Activated CD4-positive, alpha-beta T cell treated with anti-CD3 and anti-CD28 coated beads for 48 hours (primary cell): ENCODE measurements around the gene BICDL2.
A peak's percentile ranks its signal among the peaks of the same experiment; 100 is the strongest.

ENCODE experiments used
- DNase-seq: peaks from one replicate; pipeline ENCODE4 v3.0.0-alpha.2; 2020

The BICDL2 gene

GRCh38 chr16:3046641-3047386, 10.1 kb upstream of the BICDL2 start:
- no peak for DNase-seq

- no peak for DNase-seq
Measured at GRCh38 chr16:3045758-3046640, 9.3 kb upstream of the BICDL2 start, which contains the start of gene MMP25. Gene MMP25, plus strand, starts transcription at chr16:3046561. Its CDS starts 357 bp downstream, at chr16:3046918.

- no peak for DNase-seq
Measured at GRCh38 chr16:3044708-3045107, 8.0 kb upstream of the BICDL2 start.

- no peak for DNase-seq
Measured at GRCh38 chr16:3042376-3042775, 5.6 kb upstream of the BICDL2 start.

- DNase-seq = no peak
Measured at GRCh38 chr16:3038896-3039295, 2.2 kb upstream of the BICDL2 start.

GRCh38 chr16:3038256-3038655, 1.5 kb upstream of the BICDL2 start:
- DNase-seq = no peak

GRCh38 chr16:3035972-3036725, 595 bp downstream of the BICDL2 start:
- DNase-seq = no peak

- no peak for DNase-seq
Measured at GRCh38 chr16:3035289-3035971, 1.3 kb downstream of the BICDL2 start.

- no peak for DNase-seq
Measured at GRCh38 chr16:3032624-3033023, 4.1 kb downstream of the BICDL2 start.

GRCh38 chr16:3030222-3031212, 6.2 kb downstream of the BICDL2 start:
- no peak for DNase-seq

GRCh38 chr16:3029491-3030221, 7.1 kb downstream of the BICDL2 start:
- peak; percentile 69 for DNase-seq

GRCh38 chr16:3028716-3029319, 7.9 kb downstream of the BICDL2 start:
- no peak for DNase-seq

GRCh38 chr16:3027983-3028715, 8.6 kb downstream of the BICDL2 start:
- DNase-seq = peak; percentile 92

- no peak for DNase-seq
Measured at GRCh38 chr16:3027489-3027795, 9.3 kb downstream of the BICDL2 start.

- DNase-seq = no peak
Measured at GRCh38 chr16:3026609-3027488, 9.9 kb downstream of the BICDL2 start.

GRCh38 chr16:3026003-3026378, 10.8 kb downstream of the BICDL2 start:
- DNase-seq = no peak

GRCh38 chr16:3025032-3026002, 11.4 kb downstream of the BICDL2 start:
- DNase-seq = no peak
